Gastroesophageal sphincter (tissue), 4 donors: ENCODE data around the gene TRAM2. TPM values are rescaled to one million over a fixed set of nuclear protein-coding genes. Genes with fewer than 3 reads are reported as not detected.

Experiments
- ATAC-seq: fragments of 150-250 bp; one replicate; pipeline ENCODE4 v1.9.1; 2016; ENCODE audit warnings: mild to moderate bottlenecking, moderate library complexity
- H3K27ac ChIP-seq, 4 donors: fragments of 200-600 bp; sonication (generic) in 3 of 4; 1 replicate in 3 of 4; 2 replicates in 1 of 4; pipeline ENCODE4 v1.5.1; 2016 to 2019
- H3K27me3 ChIP-seq: fragments of 200-600 bp; sonication (generic); one replicate; pipeline ENCODE4 v1.5.1; 2019
- H3K36me3 ChIP-seq, 2 donors: fragments of 200-600 bp; sonication (generic); one replicate each; pipeline ENCODE4 v1.5.1; 2019; ENCODE audit warnings: control low read depth in 1 of 2
- H3K4me1 ChIP-seq, 3 donors: fragments of 200-600 bp; sonication (generic); 1 replicate in 2 of 3; 2 replicates in 1 of 3; pipeline ENCODE4 v1.5.1; 2016 to 2019; ENCODE audit warnings: control low read depth in 2 of 3
- H3K4me3 ChIP-seq, 2 donors: fragments of 200-600 bp; sonication (generic); one replicate each; pipeline ENCODE4 v1.5.1; 2019; ENCODE audit warnings: mild to moderate bottlenecking in 1 of 2, moderate library complexity in 1 of 2
- H3K9me3 ChIP-seq, 3 donors: fragments of 200-600 bp; sonication (generic); one replicate each; pipeline ENCODE4 v1.5.1; 2017 to 2019; ENCODE audit warnings: control low read depth in 2 of 3
- EP300 ChIP-seq: sonication (generic); formaldehyde crosslinking; IDR thresholded peaks from one replicate; pipeline ENCODE4 v1.6.1; 2017; ENCODE audit warnings: antibody characterized with exemption, mild to moderate bottlenecking
- POLR2A ChIP-seq, 2 donors: fragments of 450-650 bp; IDR thresholded peaks; one replicate each; pipeline ENCODE4 v1.6.1; 2017; ENCODE audit warnings: antibody characterized with exemption in 2 of 2, mild to moderate bottlenecking in 2 of 2, moderate library complexity in 1 of 2
- POLR2AphosphoS5 ChIP-seq: sonication (generic); formaldehyde crosslinking; IDR thresholded peaks from one replicate; pipeline ENCODE4 v1.6.1; 2017; ENCODE audit warnings: antibody characterized with exemption
- WGBS, 2 donors: methylation state at CpG; one replicate each; pipeline ENCODE4 v1.1.5; 2018; ENCODE audit warnings: low coverage in 1 of 2; 5-methylcytosine and 5-hydroxymethylcytosine counted together
- total RNA-seq, 4 donors: library from RNA; depleted of rRNA; stranded (reverse); fragments of >200 nt; gene quantifications; one replicate each; pipeline ENCODE4 v1.1.0, GENCODE V29; 2016
- TF ChIP-seq, protein P1 (sequence below), 4 experiments: fragments of 200-600 bp in 2 of 4; fragments of 450-650 bp in 2 of 4; sonication (generic) in 1 of 4; IDR thresholded peaks; one replicate each; pipeline ENCODE4 v1.5.1; 2017 to 2019; ENCODE audit warnings: antibody characterized with exemption in 4 of 4, mild to moderate bottlenecking in 2 of 4, moderate library complexity in 2 of 4

The TRAM2 gene
- total RNA-seq, 4 donors from 2014 or later, result 16.7 to 34.2 (median 25.0) TPM

DNA sequence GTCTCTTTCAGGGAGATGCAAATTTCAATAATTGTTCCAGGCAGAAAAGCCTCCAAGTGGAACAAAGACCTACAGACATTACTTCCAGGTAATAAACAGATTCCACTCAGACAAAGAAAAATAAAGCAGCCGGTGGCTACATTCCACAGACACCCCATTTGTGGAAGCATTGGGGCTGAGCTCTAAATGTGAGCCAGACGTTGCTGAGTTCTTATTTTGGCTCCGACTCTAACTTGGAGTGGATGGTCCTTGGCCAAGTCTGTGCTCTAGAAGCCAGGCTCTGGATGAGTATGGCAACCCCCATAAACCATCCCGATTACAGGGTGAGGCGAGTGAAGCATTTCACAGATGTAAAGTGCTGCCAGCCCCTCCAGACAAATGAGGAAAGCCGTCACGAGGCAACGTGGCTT, 6.6 kb downstream of the TRAM2 start:
- Histone ChIP-seq H3K4me1 (peaks cover 25 to 100% (median 70%) of the 10 kb centered on the region in 3 donors), H3K36me3 (no peaks in the 10 kb centered on the region), H3K9me3 (no peaks in the 10 kb centered on the region), H3K27me3 (no peaks in the 10 kb centered on the region), H3K27ac (peak overlapping the region; percentile 8 to 99 (median 83)), H3K4me3 (no peak overlapping the region)
- ATAC-seq, result peak; percentile 56
- WGBS, 2 donors, result 0 to 21% methylated on average over 1 to 5 of the region's 8 CpGs
- TF ChIP-seq POLR2A (IDR thresholded peaks at IDR 0.05) (no peak), POLR2AphosphoS5 (peak; percentile 31)

DNA sequence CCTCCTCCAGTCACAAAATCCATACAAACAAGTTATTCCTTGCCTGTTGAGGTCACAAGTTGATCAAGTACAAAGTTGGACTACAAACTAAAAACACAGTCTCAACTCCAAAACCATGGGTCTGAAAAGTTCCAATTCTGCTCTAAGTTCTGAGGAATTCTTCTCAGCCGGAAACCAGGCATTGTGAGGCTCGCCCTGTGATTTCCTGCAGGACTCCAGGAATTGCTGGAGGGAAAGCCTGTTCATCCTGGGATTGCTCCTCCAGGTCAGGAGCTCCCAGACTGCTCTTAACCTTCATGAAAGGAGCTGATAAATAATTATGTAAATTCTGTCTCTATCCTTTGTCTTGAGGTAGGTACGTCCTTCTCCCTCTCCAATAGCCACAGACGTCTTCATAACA, 8.5 kb downstream of the TRAM2 start:
- H3K36me3 ChIP-seq, result no peaks in the 10 kb centered on the region
- no peak overlapping the region for H3K4me3 ChIP-seq
- peaks cover 15 to 96% (median 56%) of the 10 kb centered on the region in 3 donors for H3K4me1 ChIP-seq
- WGBS, 2 donors, result 57 to 59% methylated on average over 3 to 4 of the region's 4 CpGs
- H3K27ac ChIP-seq, result peak overlapping the region in 3 of 4 donors; percentile 27 to 99 (median 40)
- H3K27me3 ChIP-seq, result no peaks in the 10 kb centered on the region
- TF ChIP-seq EP300 (no peak), POLR2A (IDR thresholded peaks at IDR 0.05) (no peak), POLR2AphosphoS5 (no peak)
- TF ChIP-seq, protein P1, sequence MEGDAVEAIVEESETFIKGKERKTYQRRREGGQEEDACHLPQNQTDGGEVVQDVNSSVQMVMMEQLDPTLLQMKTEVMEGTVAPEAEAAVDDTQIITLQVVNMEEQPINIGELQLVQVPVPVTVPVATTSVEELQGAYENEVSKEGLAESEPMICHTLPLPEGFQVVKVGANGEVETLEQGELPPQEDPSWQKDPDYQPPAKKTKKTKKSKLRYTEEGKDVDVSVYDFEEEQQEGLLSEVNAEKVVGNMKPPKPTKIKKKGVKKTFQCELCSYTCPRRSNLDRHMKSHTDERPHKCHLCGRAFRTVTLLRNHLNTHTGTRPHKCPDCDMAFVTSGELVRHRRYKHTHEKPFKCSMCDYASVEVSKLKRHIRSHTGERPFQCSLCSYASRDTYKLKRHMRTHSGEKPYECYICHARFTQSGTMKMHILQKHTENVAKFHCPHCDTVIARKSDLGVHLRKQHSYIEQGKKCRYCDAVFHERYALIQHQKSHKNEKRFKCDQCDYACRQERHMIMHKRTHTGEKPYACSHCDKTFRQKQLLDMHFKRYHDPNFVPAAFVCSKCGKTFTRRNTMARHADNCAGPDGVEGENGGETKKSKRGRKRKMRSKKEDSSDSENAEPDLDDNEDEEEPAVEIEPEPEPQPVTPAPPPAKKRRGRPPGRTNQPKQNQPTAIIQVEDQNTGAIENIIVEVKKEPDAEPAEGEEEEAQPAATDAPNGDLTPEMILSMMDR (IDR thresholded peaks at IDR 0.05), result no peak
- no peak for ATAC-seq
- H3K9me3 ChIP-seq, result no peaks in the 10 kb centered on the region

DNA sequence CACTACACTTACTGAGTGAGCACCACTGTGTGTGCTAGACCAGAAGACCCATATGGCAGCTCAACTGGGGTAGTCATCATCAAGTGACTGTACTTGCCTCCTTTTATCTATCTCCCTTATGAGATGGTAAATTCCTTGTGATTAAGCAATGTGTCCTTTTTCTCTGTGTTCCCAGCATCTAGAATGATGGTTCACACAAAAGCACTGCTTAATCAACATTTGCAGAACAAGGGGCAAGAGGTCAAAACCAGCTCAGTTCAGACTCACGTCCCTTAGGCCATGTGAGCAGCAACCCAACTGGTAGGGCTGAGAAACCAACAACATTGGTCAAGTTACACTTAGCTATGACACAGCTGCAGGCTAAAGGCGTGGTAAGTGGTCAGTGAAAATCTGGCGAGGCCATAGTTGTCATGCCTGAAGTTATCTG, 10.0 kb downstream of the TRAM2 start:
- Histone ChIP-seq H3K4me1 (peaks cover 11 to 93% (median 51%) of the 10 kb centered on the region in 3 donors), H3K4me3 (no peak overlapping the region), H3K9me3 (no peaks in the 10 kb centered on the region), H3K27me3 (no peaks in the 10 kb centered on the region), H3K27ac (peak overlapping the region in 3 of 4 donors; percentile 38 to 99 (median 66)), H3K36me3 (no peaks in the 10 kb centered on the region)
- ATAC-seq, result peak; percentile 79
- TF ChIP-seq POLR2A (IDR thresholded peaks at IDR 0.05) (no peak), EP300 (no peak), POLR2AphosphoS5 (peak; percentile 68)
- TF ChIP-seq, protein P1 (IDR thresholded peaks at IDR 0.05), result no peak
- 51 to 70% methylated on average over 2 to 3 of the region's 3 CpGs for WGBS, 2 donors

DNA sequence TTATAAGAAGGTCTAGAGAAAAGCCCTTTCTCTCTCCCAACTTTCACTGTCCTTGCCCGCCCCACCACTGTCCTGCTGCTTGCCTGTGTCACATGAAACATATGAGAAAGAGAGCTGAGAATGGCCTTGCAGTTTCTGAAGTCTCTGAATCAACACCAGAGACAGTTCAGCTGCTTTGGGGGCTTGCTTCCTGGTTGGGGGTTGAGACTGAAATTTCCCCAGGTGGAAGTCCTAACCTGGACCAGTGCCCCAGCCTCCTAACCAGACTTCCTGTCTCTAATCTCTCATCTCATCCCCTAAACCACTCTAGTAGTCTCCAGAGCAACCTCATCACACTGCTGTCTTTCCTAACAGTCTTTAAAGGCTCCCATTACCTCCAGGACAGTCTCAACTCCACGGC, 10.7 kb downstream of the TRAM2 start:
- Histone ChIP-seq H3K4me3 (no peak overlapping the region), H3K4me1 (peaks cover 11 to 87% (median 48%) of the 10 kb centered on the region in 3 donors), H3K27ac (peak overlapping the region in 3 of 4 donors; percentile 38 to 99 (median 66)), H3K36me3 (no peaks in the 10 kb centered on the region), H3K9me3 (no peaks in the 10 kb centered on the region), H3K27me3 (no peaks in the 10 kb centered on the region)
- no peak for TF ChIP-seq EP300
- TF ChIP-seq POLR2A (IDR thresholded peaks at IDR 0.05), result no peak
- TF ChIP-seq, protein P1 (IDR thresholded peaks at IDR 0.05), result no peak
- TF ChIP-seq POLR2AphosphoS5, result no peak
- 71 to 100% methylated on average over 1 to 2 of the region's 2 CpGs for WGBS, 2 donors
- ATAC-seq, result no peak

DNA sequence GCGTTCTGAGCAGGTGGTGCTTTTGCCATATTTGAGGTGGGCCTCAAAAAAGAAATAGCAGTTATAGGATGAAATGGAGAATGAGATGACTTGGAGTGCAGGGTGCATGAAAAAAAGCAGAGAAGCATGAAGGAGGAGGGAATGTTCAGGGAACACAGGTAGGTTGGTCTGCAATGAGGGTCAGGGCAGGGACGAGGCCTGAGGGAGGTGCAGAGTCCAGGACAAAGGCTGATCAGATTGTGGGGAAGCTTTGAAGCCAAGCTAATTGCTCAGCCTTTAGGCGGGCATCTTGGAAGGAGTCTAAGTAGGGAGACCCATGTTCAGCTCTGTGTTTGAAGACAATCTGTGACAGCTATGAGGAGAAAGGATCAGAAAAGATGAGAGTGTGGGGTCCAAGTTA, 12.0 kb downstream of the TRAM2 start:
- H3K4me3 ChIP-seq, result no peak overlapping the region
- no peaks in the 10 kb centered on the region for H3K27me3 ChIP-seq
- H3K27ac ChIP-seq, result no peak overlapping the region
- WGBS, 2 donors, result 89 to 100% methylated on average over 1 to 3 of the region's 3 CpGs
- peaks cover 3 to 87% (median 35%) of the 10 kb centered on the region in 3 donors for H3K4me1 ChIP-seq
- no peaks in the 10 kb centered on the region for H3K9me3 ChIP-seq
- TF ChIP-seq, protein P1 (IDR thresholded peaks at IDR 0.05), result no peak
- no peak for TF ChIP-seq POLR2AphosphoS5
- no peak for TF ChIP-seq EP300
- TF ChIP-seq POLR2A (IDR thresholded peaks at IDR 0.05), result no peak
- ATAC-seq, result no peak
- no peaks in the 10 kb centered on the region for H3K36me3 ChIP-seq
